HUES64 (cell line): ENCODE data around the gene CD8B.

Experiments
- H3K27ac ChIP-seq: 2 replicates; pipeline ENCODE4 v1.7.0; 2013; ENCODE audit warnings: low read depth, low read length, inconsistent platforms
- H3K27me3 ChIP-seq: 2 replicates; pipeline ENCODE4 v1.6.1; 2013; ENCODE audit warnings: mild to moderate bottlenecking, low read length; ENCODE audit not compliant: insufficient read depth
- H3K36me3 ChIP-seq: 2 replicates; pipeline ENCODE4 v1.6.1; 2013; ENCODE audit warnings: mild to moderate bottlenecking, low read length; ENCODE audit not compliant: insufficient read depth
- H3K4me1 ChIP-seq: 2 replicates; pipeline ENCODE4 v1.6.1; 2013; ENCODE audit warnings: mild to moderate bottlenecking, low read length, moderate library complexity; ENCODE audit not compliant: insufficient read depth
- H3K4me3 ChIP-seq: 2 replicates; pipeline ENCODE4 v1.5.1; 2013; ENCODE audit warnings: mild to moderate bottlenecking, low read length, moderate library complexity
- H3K9ac ChIP-seq: 2 replicates; pipeline ENCODE4 v1.6.1; 2013; ENCODE audit warnings: mild to moderate bottlenecking, low read depth, low read length
- H3K9me3 ChIP-seq: 2 replicates; pipeline ENCODE4 v1.6.1; 2013; ENCODE audit warnings: low read depth, low read length; ENCODE audit not compliant: insufficient read depth
- WGBS: fragments of 150-250, 120-280 bp; methylation state at CpG from one replicate; pipeline ENCODE4 v1.1.7; 2013; ENCODE audit warnings: missing lambda C conversion rate; 5-methylcytosine and 5-hydroxymethylcytosine counted together

CD8B gene

GRCh38 chr2:86791573-86791972, 70.1 kb downstream of the CD8B start:
- peak overlapping the region; percentile 37 for H3K4me3 ChIP-seq
- peaks cover 10% of the 10 kb centered on the region; the same call in 1 of the 2 replicates for H3K9me3 ChIP-seq
- H3K36me3 ChIP-seq: no peaks in the 10 kb centered on the region
- H3K4me1 ChIP-seq: peaks cover 7% of the 10 kb centered on the region; the same call in 1 of the 2 replicates
- no peak overlapping the region for H3K27ac ChIP-seq
- WGBS: 40% methylated on average over 7 of the region's 7 CpGs
- H3K27me3 ChIP-seq: peaks cover 79% of the 10 kb centered on the region
- no peak overlapping the region for H3K9ac ChIP-seq

- Histone ChIP-seq H3K36me3 (no peaks in the 10 kb centered on the region), H3K9me3 (peaks cover 3% of the 10 kb centered on the region; the same call in 1 of the 2 replicates), H3K4me3 (peak within 1 kb of the TSS; percentile 38), H3K4me1 (peaks cover 7% of the 10 kb centered on the region; the same call in 1 of the 2 replicates), H3K27ac (no peak within 1 kb of the TSS), H3K27me3 (peaks cover 84% of the 10 kb centered on the region), H3K9ac (no peak within 1 kb of the TSS)
- WGBS: 2% methylated on average over 57 of the region's 57 CpGs
Observed at GRCh38 chr2:86790676-86791572, 70.8 kb downstream of the CD8B start, which contains the start of gene CD8A. TSS of gene CD8A (minus strand) at chr2:86790913. CDS start at chr2:86790825, 88 bp downstream.

- WGBS: 12% methylated on average over 40 of the region's 40 CpGs
- Histone ChIP-seq H3K4me3 (peak overlapping the region; percentile 38), H3K27me3 (peaks cover 83% of the 10 kb centered on the region)
Observed at GRCh38 chr2:86790134-86790675, 71.5 kb downstream of the CD8B start.

GRCh38 chr2:86789687-86790133, 72.0 kb downstream of the CD8B start:
- Histone ChIP-seq H3K27ac (no peak overlapping the region), H3K9ac (no peak overlapping the region), H3K4me1 (peaks cover 7% of the 10 kb centered on the region; the same call in 1 of the 2 replicates), H3K36me3 (no peaks in the 10 kb centered on the region), H3K4me3 (peak overlapping the region; percentile 38), H3K27me3 (peaks cover 78% of the 10 kb centered on the region), H3K9me3 (no peaks in the 10 kb centered on the region)
- 19% methylated on average over 40 of the region's 40 CpGs for WGBS

More at GRCh38 chr2:86790134-86790675, 71.5 kb downstream of the CD8B start:
- Histone ChIP-seq H3K27ac (no peak overlapping the region), H3K4me1 (peaks cover 7% of the 10 kb centered on the region; the same call in 1 of the 2 replicates), H3K9ac (no peak overlapping the region), H3K36me3 (no peaks in the 10 kb centered on the region), H3K9me3 (no peaks in the 10 kb centered on the region)

GRCh38 chr2:86788881-86789686, 72.6 kb downstream of the CD8B start:
- H3K36me3 ChIP-seq: no peaks in the 10 kb centered on the region
- H3K4me1 ChIP-seq: peaks cover 7% of the 10 kb centered on the region; the same call in 1 of the 2 replicates
- no peak overlapping the region for H3K27ac ChIP-seq
- peak overlapping the region; percentile 41 for H3K4me3 ChIP-seq
- whole genome bisulfite sequencing: 7% methylated on average over 64 of the region's 64 CpGs
- no peaks in the 10 kb centered on the region for H3K9me3 ChIP-seq
- H3K9ac ChIP-seq: no peak overlapping the region
- H3K27me3 ChIP-seq: peaks cover 75% of the 10 kb centered on the region

- H3K27me3 ChIP-seq: peaks cover 69% of the 10 kb centered on the region
Observed at GRCh38 chr2:86788165-86788564, 73.5 kb downstream of the CD8B start.

GRCh38 chr2:86787736-86788135, 74.0 kb downstream of the CD8B start:
- Histone ChIP-seq H3K9ac (no peak overlapping the region), H3K9me3 (no peaks in the 10 kb centered on the region), H3K27me3 (peaks cover 65% of the 10 kb centered on the region), H3K27ac (no peak overlapping the region), H3K36me3 (no peaks in the 10 kb centered on the region), H3K4me1 (peaks cover 7% of the 10 kb centered on the region; the same call in 1 of the 2 replicates), H3K4me3 (no peak overlapping the region)
- WGBS: 60% methylated on average over 2 of the region's 2 CpGs

More at GRCh38 chr2:86788165-86788564, 73.5 kb downstream of the CD8B start:
- Histone ChIP-seq H3K4me1 (peaks cover 7% of the 10 kb centered on the region; the same call in 1 of the 2 replicates), H3K27ac (no peak overlapping the region), H3K9ac (no peak overlapping the region), H3K4me3 (no peak overlapping the region), H3K9me3 (no peaks in the 10 kb centered on the region), H3K36me3 (no peaks in the 10 kb centered on the region)
- WGBS: 75% methylated on average over 7 of the region's 7 CpGs

- H3K9me3 ChIP-seq: no peaks in the 10 kb centered on the region
- no peaks in the 10 kb centered on the region for H3K36me3 ChIP-seq
- H3K4me1 ChIP-seq: 0 out of 2 replicates have a peak, but pooled peaks cover 2% of the 10 kb centered on the region
- no peak overlapping the region for H3K27ac ChIP-seq
- H3K9ac ChIP-seq: no peak overlapping the region
- H3K27me3 ChIP-seq: peaks cover 48% of the 10 kb centered on the region
- WGBS: 81% methylated on average over 10 of the region's 10 CpGs
- no peak overlapping the region for H3K4me3 ChIP-seq
Observed at GRCh38 chr2:86786001-86786536, 75.6 kb downstream of the CD8B start.

- Histone ChIP-seq H3K4me1 (no peaks in the 10 kb centered on the region), H3K9me3 (no peaks in the 10 kb centered on the region), H3K27ac (no peak overlapping the region), H3K9ac (no peak overlapping the region), H3K4me3 (no peak overlapping the region), H3K27me3 (peaks cover 42% of the 10 kb centered on the region), H3K36me3 (no peaks in the 10 kb centered on the region)
- WGBS: 89% methylated on average over 7 of the region's 9 CpGs
Observed at GRCh38 chr2:86785456-86785855, 76.2 kb downstream of the CD8B start.

- Histone ChIP-seq H3K9ac (no peak overlapping the region), H3K9me3 (no peaks in the 10 kb centered on the region), H3K27me3 (peaks cover 25% of the 10 kb centered on the region), H3K36me3 (no peaks in the 10 kb centered on the region), H3K4me1 (no peaks in the 10 kb centered on the region), H3K4me3 (no peak overlapping the region), H3K27ac (no peak overlapping the region)
- WGBS: 92% methylated on average over 6 of the region's 8 CpGs
Observed at GRCh38 chr2:86783615-86784339, 77.9 kb downstream of the CD8B start.
